Measurements from ENCODE around the gene OPCML.

The OPCML gene

GRCh38 chr11:132997396-132997795 is 534.9 kb downstream of the OPCML start:
- peaks cover 10% of the 10 kb centered on the region for H3K27me3 ChIP-seq (ENCODE audit: insufficient read depth, poor library complexity, severe bottlenecking)
- TF ChIP-seq GABPA (IDR thresholded peaks at IDR 0.05; ENCODE audit: low read depth) (no peak), CTCF (IDR thresholded peaks at IDR 0.05; ENCODE audit: insufficient read depth, low read length) (no peak), POLR2AphosphoS5 (IDR thresholded peaks at IDR 0.05; ENCODE audit: low read depth) (no peak), SPI1 (IDR thresholded peaks at IDR 0.05; ENCODE audit: borderline replicate concordance, low read depth) (no peak), REST (IDR thresholded peaks at IDR 0.05; ENCODE audit: insufficient replicate concordance, low read depth) (no peak)
- H3K27ac ChIP-seq (replicated peaks), result no peak overlapping the region
- no peak for DNase-seq (ENCODE audit: low read depth in 1 of 2, low spot score in 1 of 2)
- H3K4me3 ChIP-seq (replicated peaks; ENCODE audit: insufficient read depth, low read length), result no peak overlapping the region

GRCh38 chr11:132994966-132995365 is 537.3 kb downstream of the OPCML start:
- H3K27ac ChIP-seq (replicated peaks), result no peak overlapping the region
- peaks cover 12% of the 10 kb centered on the region for H3K27me3 ChIP-seq (ENCODE audit: insufficient read depth, poor library complexity, severe bottlenecking)
- no peak overlapping the region for H3K4me3 ChIP-seq (replicated peaks; ENCODE audit: insufficient read depth, low read length)
- TF ChIP-seq REST (IDR thresholded peaks at IDR 0.05; ENCODE audit: insufficient replicate concordance, low read depth), result no peak
- no peak for TF ChIP-seq SPI1 (IDR thresholded peaks at IDR 0.05; ENCODE audit: borderline replicate concordance, low read depth)
- TF ChIP-seq CTCF (IDR thresholded peaks at IDR 0.05; ENCODE audit: insufficient read depth, low read length), result no peak
- TF ChIP-seq POLR2AphosphoS5 (IDR thresholded peaks at IDR 0.05; ENCODE audit: low read depth), result no peak
- no peak for TF ChIP-seq GABPA (IDR thresholded peaks at IDR 0.05; ENCODE audit: low read depth)
- no peak for DNase-seq (ENCODE audit: low read depth in 1 of 2, low spot score in 1 of 2)

- no peak overlapping the region for H3K4me3 ChIP-seq (replicated peaks; ENCODE audit: insufficient read depth, low read length)
- no peak for DNase-seq (ENCODE audit: low read depth in 1 of 2, low spot score in 1 of 2)
Measured at GRCh38 chr11:132993991-132994502, 538.3 kb downstream of the OPCML start.

More at GRCh38 chr11:132993991-132994502, 538.3 kb downstream of the OPCML start:
- no peak overlapping the region for H3K27ac ChIP-seq (replicated peaks)
- H3K27me3 ChIP-seq (ENCODE audit: insufficient read depth, poor library complexity, severe bottlenecking), result peaks cover 12% of the 10 kb centered on the region
- TF ChIP-seq GABPA (IDR thresholded peaks at IDR 0.05; ENCODE audit: low read depth) (no peak), SPI1 (IDR thresholded peaks at IDR 0.05; ENCODE audit: borderline replicate concordance, low read depth) (no peak), POLR2AphosphoS5 (IDR thresholded peaks at IDR 0.05; ENCODE audit: low read depth) (no peak), CTCF (IDR thresholded peaks at IDR 0.05; ENCODE audit: insufficient read depth, low read length) (no peak), REST (IDR thresholded peaks at IDR 0.05; ENCODE audit: insufficient replicate concordance, low read depth) (no peak)

Data from HL-60 (cell line).